ENCODE measurements around the gene XRCC5. TPM values are rescaled to one million over a fixed set of nuclear protein-coding genes. Genes with fewer than 3 reads are reported as not detected.

The XRCC5 gene
- polyA plus RNA-seq, 5 donors = 229 to 380 (median 295) TPM

DNA sequence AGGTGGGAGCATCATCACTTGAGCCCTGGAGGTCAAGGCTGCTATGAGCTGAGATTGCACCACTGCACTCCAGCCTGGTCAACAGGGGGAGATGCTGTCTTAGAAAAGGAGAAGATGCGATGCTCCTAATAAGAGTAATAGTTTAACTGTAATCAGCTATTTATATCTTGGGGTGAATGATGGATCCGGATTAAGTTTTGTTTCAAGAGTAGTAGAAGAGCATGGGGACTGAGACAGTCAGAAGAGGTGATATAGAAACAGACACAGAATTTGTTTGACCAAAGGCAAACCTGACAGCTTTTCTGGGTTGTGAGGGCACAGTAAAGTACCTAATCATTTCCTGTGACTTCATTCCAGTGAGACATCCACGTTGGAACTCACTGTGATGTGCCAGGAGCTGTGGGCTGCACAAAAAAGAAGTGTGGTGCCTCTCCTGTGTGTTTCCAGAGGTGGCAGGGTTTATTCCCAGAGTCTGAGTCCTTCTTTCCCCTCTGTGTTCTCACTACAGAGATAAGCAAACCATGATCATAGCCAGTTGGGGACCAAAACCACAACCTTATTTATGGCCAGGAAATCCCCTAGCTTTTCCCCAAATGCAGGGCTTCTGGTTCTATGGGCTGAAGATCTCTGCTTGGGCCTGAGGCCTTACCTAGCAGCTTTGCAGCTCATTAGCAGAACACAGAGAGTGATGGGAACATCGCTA lies 113.7 kb downstream of the XRCC5 start:
- DNase-seq = no peak

DNA sequence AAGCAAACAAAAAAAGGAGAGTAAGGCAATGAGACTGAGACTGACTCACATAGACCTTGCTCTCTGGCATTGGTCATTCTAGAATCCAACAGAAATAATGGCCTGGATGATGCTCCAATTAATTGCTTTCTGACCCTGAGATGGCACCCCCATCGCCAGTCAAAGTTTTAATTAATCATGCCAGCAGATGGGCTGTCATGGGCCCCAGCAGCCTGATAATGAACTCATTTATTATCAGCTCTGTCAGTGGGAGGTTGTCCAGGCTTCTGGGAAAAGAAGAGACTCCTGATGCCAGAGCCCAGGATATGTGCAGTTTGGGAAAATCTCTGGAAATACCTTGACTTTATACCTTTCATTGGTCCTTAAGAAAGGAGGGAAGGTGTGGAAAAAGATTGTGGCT lies 115.2 kb downstream of the XRCC5 start:
- no peak for DNase-seq

DNA sequence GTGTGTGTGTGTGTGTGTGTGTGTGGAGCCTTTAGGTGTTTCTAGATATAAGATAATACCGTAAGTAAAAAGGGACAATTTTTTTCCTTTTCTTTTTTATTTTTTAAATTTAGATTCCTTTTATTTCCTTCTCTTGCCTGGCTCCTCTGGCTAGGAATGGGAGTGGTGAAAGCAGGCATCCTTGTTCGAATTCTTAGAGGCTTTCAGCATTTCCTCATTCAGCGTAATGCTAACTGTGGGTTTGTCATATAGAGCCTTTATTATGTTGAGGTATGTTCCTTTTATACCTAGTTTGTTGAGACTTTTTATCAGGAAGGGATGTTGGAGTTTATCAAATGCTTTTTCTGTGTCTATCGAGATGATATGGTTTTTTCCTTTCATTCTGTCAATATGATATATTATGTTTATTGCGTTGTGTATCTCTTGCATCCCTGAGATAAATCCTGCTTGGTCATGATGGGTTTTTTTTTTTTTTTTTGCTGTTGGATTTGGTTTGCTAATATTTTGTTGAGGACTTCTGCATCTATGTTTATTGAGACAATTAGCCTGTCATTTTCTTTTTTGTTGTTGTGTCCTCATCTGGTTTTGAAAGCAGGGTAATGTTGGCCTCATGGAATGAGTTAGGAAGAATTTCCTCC lies 120.2 kb downstream of the XRCC5 start:
- no peak for DNase-seq

GRCh38 chr2:216231867-216232266 lies 122.7 kb downstream of the XRCC5 start:
- DNase-seq = no peak

DNA sequence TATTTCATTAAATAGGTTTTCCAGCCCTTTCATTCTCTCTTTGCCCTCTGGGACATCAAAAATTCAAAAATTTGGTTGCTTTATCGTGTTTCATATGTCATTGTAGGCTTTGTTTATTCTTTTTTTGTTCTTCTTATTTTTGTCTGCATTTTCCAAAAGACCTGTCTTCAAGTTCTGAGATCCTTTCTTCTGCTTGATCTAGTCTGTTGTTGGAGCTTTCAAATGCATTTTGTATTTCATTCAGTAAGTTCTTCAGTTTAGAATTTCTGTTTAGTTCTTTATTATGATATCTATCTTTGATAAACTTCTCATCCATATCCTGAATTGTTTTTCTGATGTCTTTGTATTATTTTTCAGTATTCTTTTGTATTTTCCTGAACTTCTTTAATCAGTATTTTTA lies 123.6 kb downstream of the XRCC5 start:
- DNase-seq = no peak

DNA sequence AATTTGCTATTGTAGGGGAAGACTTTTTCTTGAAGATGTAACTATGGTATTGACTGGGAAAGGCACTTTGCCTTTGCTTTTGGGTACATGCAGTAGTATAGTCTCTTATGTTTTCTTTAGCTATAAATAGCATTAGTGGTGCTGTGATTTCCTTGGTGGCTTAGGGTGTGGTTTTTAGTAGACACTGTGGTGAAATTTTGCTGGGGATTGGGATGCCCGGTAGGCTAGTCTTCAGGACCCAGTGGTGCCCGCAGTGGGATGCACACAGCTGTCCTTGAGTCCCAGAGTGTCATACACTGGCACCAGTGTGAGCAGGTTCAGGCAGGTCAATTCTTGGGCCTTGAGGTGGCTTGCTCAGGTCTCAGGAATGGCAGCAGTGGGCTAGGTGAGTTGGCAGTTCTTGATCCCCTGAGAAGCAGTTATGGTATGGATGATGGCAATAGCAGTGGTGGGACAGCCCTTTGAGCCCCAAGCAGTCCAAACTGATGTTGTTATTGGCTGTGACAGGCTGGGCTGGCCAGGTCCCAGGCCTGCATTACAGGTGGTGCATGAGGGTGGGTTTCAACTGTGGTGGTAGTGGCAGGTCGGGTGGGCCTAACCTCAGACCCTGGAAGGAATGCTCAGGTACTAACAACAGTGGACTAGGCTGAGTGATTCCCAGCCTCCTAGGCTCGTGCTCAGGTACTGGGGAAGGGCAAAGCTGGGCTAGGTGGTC lies 124.3 kb downstream of the XRCC5 start:
- DNase-seq = no peak

GRCh38 chr2:216234106-216234505 lies 125.0 kb downstream of the XRCC5 start:
- no peak for DNase-seq

DNA sequence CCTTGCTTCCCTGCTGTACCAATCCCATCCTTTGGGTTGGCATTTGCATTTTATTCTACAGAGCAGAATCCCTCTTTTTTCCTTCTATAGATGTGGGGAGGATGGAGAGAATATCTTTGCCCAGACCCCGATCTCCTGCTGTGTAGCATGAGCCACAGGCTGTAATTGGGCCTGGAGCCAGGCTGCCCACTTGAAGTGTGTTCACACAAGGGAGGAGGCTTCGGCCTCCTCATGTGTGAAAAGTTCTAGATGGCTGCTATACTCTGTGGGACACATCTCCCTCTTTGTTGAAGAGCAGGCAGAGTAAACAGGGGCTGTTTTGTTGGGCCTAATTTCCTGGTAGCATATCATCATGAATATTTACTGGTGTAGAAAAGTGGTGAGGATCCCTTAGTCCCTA lies 126.3 kb downstream of the XRCC5 start:
- DNase-seq = no peak

DNA sequence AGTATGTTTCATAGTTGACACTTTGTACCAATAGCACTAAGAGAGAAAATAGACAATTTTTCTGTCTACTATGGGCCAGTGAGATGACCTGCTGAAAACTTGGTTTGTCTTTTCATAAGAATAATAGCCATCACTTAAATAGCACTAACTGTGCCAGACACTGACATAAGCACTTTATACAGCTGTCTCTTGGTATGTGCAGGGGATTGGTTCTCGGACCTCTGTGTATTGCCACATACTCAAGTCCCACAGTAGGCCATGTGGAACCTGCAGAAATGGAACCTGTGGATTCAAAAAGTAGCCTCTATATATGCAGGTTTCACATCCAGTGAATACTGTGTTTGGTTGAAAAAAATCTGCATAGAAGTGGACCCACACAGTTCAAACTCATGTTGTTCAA lies 126.7 kb downstream of the XRCC5 start:
- no peak for DNase-seq

DNA sequence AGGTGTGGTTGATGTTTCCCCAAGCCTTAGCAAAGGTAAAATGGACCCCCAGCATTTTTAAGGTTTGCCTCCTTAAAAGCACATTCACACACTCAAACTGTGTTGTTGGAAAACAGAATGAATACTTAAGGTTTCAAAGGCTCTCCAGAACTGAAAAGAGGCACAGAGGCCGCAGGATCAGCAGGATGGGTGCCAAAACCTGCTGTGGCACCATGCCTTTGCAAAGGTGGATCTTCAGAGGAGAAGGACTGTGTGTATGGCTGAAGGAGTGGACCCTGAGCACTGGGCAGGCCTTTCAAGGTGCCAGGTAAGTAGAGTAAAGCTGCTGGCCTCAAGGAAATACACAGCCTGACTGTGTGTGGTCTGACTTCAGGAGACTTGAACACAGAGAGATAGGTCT lies 127.3 kb downstream of the XRCC5 start:
- no peak for DNase-seq

GRCh38 chr2:216242365-216242764 lies 133.2 kb downstream of the XRCC5 start:
- no peak for DNase-seq

DNA sequence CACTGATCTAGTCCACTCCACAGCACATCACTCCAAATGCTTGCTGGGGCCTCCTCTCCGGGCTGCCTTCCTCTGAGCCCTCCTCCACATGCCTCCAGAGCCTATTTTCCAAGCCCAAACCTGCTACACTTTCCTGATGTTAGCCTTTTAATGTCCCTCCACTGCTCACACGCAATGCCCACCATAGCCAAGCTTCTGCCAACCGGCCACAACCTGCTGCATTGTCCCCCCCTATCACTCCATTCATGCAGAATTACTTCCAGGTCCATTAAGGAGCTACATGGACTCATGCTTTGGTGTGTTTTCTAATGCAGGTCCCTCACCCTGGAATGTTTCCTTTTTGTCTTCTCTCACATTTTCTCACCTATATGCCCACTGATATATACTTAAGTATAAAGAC lies 133.9 kb downstream of the XRCC5 start:
- DNase-seq = no peak

DNA sequence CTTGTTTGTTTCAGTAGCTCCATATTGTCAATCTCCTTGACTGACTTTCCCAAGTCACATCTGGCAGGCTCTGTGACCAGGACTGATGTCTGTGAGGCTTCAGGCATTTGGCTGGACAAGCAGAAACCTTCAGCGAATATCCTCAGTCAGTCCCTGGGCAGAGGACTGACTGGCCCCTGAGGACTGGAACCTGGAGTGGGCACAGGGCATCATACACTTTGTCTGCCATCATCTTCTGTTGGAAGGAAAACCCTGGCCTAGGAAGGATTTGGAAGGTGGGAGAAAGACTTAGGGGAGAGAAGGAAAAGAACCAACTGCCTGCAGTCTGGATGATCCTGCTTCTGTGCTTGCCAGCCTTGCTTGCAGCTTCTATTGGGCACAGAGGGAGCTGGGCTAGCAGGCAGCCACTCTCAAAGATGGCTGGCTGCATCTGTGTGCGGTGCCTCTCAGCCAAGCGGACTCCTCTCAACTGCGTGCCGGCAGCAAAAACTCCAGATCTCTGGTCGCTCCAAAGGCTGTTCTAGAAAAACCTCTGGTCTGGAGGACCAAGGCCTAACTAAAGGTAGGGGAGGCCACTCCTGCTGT lies 136.3 kb downstream of the XRCC5 start:
- DNase-seq = no peak

DNA sequence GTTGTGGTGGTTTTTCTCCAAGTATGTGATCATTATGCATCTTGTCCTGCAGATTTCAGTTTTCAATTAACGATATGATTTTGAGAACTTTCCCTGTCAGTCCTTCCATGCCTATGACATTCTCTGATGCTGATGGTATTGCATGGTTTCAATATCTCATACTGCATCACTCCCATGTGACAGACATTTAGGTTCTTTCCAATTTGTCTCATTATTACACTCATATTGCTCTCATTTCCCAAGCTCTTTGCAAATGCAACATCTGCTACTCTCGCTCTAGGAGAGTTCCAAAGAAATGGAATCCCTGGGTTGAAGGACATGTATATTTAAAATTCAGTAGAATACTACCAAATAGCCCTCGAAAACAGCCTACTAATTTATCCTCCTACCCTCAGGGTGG lies 137.6 kb downstream of the XRCC5 start:
- DNase-seq = no peak

Other genes with a start within 250 kb of the XRCC5 start
- 10 to 100 TPM; 12.4 to 17.9 (median 14.7) TPM for gene MREG, start 95.8 kb upstream of the XRCC5 start, polyA plus RNA-seq (ENCODE audit: insufficient read depth in 1 of 5, insufficient read length in 5 of 5, low replicate concordance in 1 of 5)
- gene PECR, start 27.5 kb upstream of the XRCC5 start, polyA plus RNA-seq (ENCODE audit: insufficient read depth in 1 of 5, insufficient read length in 5 of 5, low replicate concordance in 1 of 5) = 10 to 100 TPM in 4 of 5 donors, 1 to 10 TPM in 1; 8.4 to 12.9 (median 12.2) TPM
- 1 to 10 TPM in 2 of 5 donors, under 1 TPM in 3; 0.73 to 1.2 (median 0.98) TPM for gene TMEM169, start 27.4 kb upstream of the XRCC5 start, polyA plus RNA-seq (ENCODE audit: insufficient read depth in 1 of 5, insufficient read length in 5 of 5, low replicate concordance in 1 of 5)